CD14-positive monocyte (primary cell): Measurements from ENCODE around the gene AFF3. TPM values are rescaled to one million over a fixed set of nuclear protein-coding genes. Genes with fewer than 3 reads are reported as not detected.

Experiments
- DNase-seq, 3 donors: peaks; one replicate each; pipeline ENCODE4 v3.0.0-alpha.2; 2011 to 2022
- H2AFZ ChIP-seq: 2 replicates; pipeline ENCODE4 v1.6.0; 2012; ENCODE audit warnings: mild to moderate bottlenecking, low read depth, low read length, inconsistent platforms; ENCODE audit not compliant: insufficient read depth, poor library complexity, severe bottlenecking
- H3K27ac ChIP-seq, 2 donors: 1 replicate in 1 of 2; 2 replicates in 1 of 2; pipeline ENCODE4 v1.5.1; 2012 to 2013; ENCODE audit warnings: low read length in 2 of 2, control low read depth in 1 of 2, inconsistent platforms in 1 of 2, low read depth in 1 of 2, mild to moderate bottlenecking in 1 of 2
- H3K27me3 ChIP-seq, 2 donors: one replicate each; pipeline versions ENCODE4 v1.6.0 to v1.6.1; 2011 to 2013; ENCODE audit warnings: low read length in 2 of 2; ENCODE audit not compliant: control insufficient read depth in 2 of 2, insufficient read depth in 2 of 2
- H3K36me3 ChIP-seq, 2 donors: replicated peaks in 1 of 2; 1 replicate in 1 of 2; 2 replicates in 1 of 2; pipeline versions ENCODE4 v1.5.1 to v1.6.1; 2012 to 2013; ENCODE audit warnings: low read length in 2 of 2, control low read depth in 1 of 2, inconsistent platforms in 1 of 2, mild to moderate bottlenecking in 1 of 2; ENCODE audit not compliant: insufficient read depth in 2 of 2, control insufficient read depth in 1 of 2
- H3K4me1 ChIP-seq, 2 donors: 1 replicate in 1 of 2; 2 replicates in 1 of 2; pipeline versions ENCODE4 v1.5.1 to v1.6.1; 2012 to 2013; ENCODE audit warnings: low read length in 2 of 2, control low read depth in 1 of 2, inconsistent platforms in 1 of 2, mild to moderate bottlenecking in 1 of 2, moderate library complexity in 1 of 2; ENCODE audit not compliant: insufficient read depth in 2 of 2, control insufficient read depth in 1 of 2
- H3K4me2 ChIP-seq: replicated peaks from 2 replicates; pipeline ENCODE3; 2012; ENCODE audit warnings: low read length, moderate library complexity, mild to moderate bottlenecking; ENCODE audit not compliant: poor library complexity, severe bottlenecking; ENCODE audit errors: extremely low read depth
- H3K4me3 ChIP-seq, 3 experiments: fragments of 200-600 bp in 1 of 3; sonication (generic) in 1 of 3; replicated peaks in 1 of 3; 1 replicate in 2 of 3; 2 replicates in 1 of 3; pipeline ENCODE4 v1.5.1; 2011 to 2013; ENCODE audit warnings: low read length in 3 of 3, mild to moderate bottlenecking in 3 of 3, control low read depth in 2 of 3, low read depth in 2 of 3, inconsistent platforms in 1 of 3, moderate library complexity in 1 of 3
- H3K79me2 ChIP-seq: 2 replicates; pipeline ENCODE4 v1.6.0; 2012; ENCODE audit warnings: mild to moderate bottlenecking, control low read depth, inconsistent platforms, low read length, moderate library complexity; ENCODE audit not compliant: insufficient read depth
- H3K9ac ChIP-seq: 2 replicates; pipeline ENCODE4 v1.6.0; 2017; ENCODE audit warnings: low read length, mild to moderate bottlenecking; ENCODE audit not compliant: insufficient read depth, poor library complexity, severe bottlenecking
- H3K9me3 ChIP-seq, 2 donors: replicated peaks in 1 of 2; 1 replicate in 1 of 2; 2 replicates in 1 of 2; pipeline versions ENCODE4 v1.5.1 to v1.6.1; 2012 to 2013; ENCODE audit warnings: low read length in 2 of 2, control low read depth in 1 of 2; ENCODE audit not compliant: control insufficient read depth in 1 of 2, insufficient read depth in 1 of 2
- H4K20me1 ChIP-seq: 2 replicates; pipeline ENCODE4 v1.6.0; 2012; ENCODE audit warnings: mild to moderate bottlenecking, low read length, control low read depth, moderate library complexity; ENCODE audit not compliant: insufficient read depth
- H3K27ac Mint-ChIP-seq, 7 donors: one replicate each; pipeline ENCODE4 v1.8.0; 2020; ENCODE audit warnings: mild to moderate bottlenecking in 7 of 7, mixed read lengths in 7 of 7, moderate library complexity in 6 of 7, inconsistent platforms in 2 of 7
- H3K27me3 Mint-ChIP-seq, 3 donors: one replicate each; pipeline ENCODE4 v1.8.0; 2021 to 2022; ENCODE audit warnings: low read depth in 3 of 3, mild to moderate bottlenecking in 3 of 3, mixed read lengths in 3 of 3, moderate library complexity in 3 of 3, inconsistent platforms in 1 of 3
- H3K36me3 Mint-ChIP-seq, 2 donors: one replicate each; pipeline ENCODE4 v1.8.0; 2020; ENCODE audit warnings: mixed read lengths in 2 of 2, inconsistent platforms in 1 of 2, mild to moderate bottlenecking in 1 of 2
- H3K4me1 Mint-ChIP-seq: one replicate; pipeline ENCODE4 v1.8.0; 2020; ENCODE audit warnings: mild to moderate bottlenecking, mixed read lengths
- H3K4me3 Mint-ChIP-seq, 2 donors: one replicate each; pipeline ENCODE4 v1.8.0; 2020; ENCODE audit warnings: mild to moderate bottlenecking in 2 of 2, mixed read lengths in 2 of 2, moderate library complexity in 1 of 2
- H3K9me3 Mint-ChIP-seq, 7 donors: one replicate each; pipeline ENCODE4 v1.8.0; 2020 to 2022; ENCODE audit warnings: mixed read lengths in 7 of 7, mild to moderate bottlenecking in 6 of 7, moderate library complexity in 6 of 7, inconsistent platforms in 2 of 7
- CTCF ChIP-seq: fragments of 200-600 bp; IDR thresholded peaks from one replicate; pipeline ENCODE4 v1.8.0; 2022; ENCODE audit warnings: antibody characterized with exemption, mild to moderate bottlenecking
- WGBS: methylation state at CpG from one replicate; pipeline ENCODE4 v1.1.5; 2013; ENCODE audit warnings: missing lambda C conversion rate; ENCODE audit not compliant: insufficient coverage; 5-methylcytosine and 5-hydroxymethylcytosine counted together
- intact Hi-C, 2 donors: fragments of 100-400 bp; cut with micrococcal nuclease; formaldehyde crosslinking; loops; one replicate each; pipeline versions ENCODE4 v1.15.0 to v1.15.1; 2023
- polyA plus RNA-seq, 3 donors: library from polyadenylated mRNA; depleted of rRNA in 1 of 3; unstranded in 2 of 3; stranded (reverse) in 1 of 3; fragments of 300-500 nt in 2 of 3; fragments of >200 nt in 1 of 3; fragmentation: Illumina TruSeq in 2 of 3; gene quantifications; 1 replicate in 2 of 3; 2 replicates in 1 of 3; pipeline ENCODE4 v1.2.3, GENCODE V29; 2012 to 2021

AFF3 gene
- polyA plus RNA-seq, 3 donors: 0.17 to 4.1 (median 0.49) TPM

- no peaks in the 10 kb centered on the region for H3K27me3 Mint-ChIP-seq
- Histone ChIP-seq H3K79me2 (no peaks in the 10 kb centered on the region), H3K4me1 (no peaks in the 10 kb centered on the region), H3K36me3 (no peaks in the 10 kb centered on the region), H4K20me1 (no peaks in the 10 kb centered on the region), H3K27ac (no peak overlapping the region), H3K4me3 (no peak overlapping the region), H3K9me3 (no peaks in the 10 kb centered on the region), H3K27me3 (no peaks in the 10 kb centered on the region), H3K9ac (no peak overlapping the region), H2AFZ (no peak overlapping the region), H3K4me2 (no peak overlapping the region)
- peak overlapping the region in 1 of 7 donors; percentile 5 for H3K27ac Mint-ChIP-seq
- no peak overlapping the region for H3K4me3 Mint-ChIP-seq
- intact Hi-C loops: no loop called here
- peaks cover 10% of the 10 kb centered on the region for H3K4me1 Mint-ChIP-seq
- no peak for DNase-seq
- H3K9me3 Mint-ChIP-seq: peaks cover 0 to 8% (median 3%) of the 10 kb centered on the region in 7 donors
- WGBS: 100% methylated on average over 1 of the region's 2 CpGs
- no peak for TF ChIP-seq CTCF
- H3K36me3 Mint-ChIP-seq: peaks cover 0 to 11% of the 10 kb centered on the region in 2 donors
Measured at GRCh38 chr2:99918389-99918788, 224.0 kb downstream of the AFF3 start.

- Histone ChIP-seq H3K4me3 (no peak overlapping the region), H3K27me3 (no peaks in the 10 kb centered on the region), H3K36me3 (no peaks in the 10 kb centered on the region), H2AFZ (no peak overlapping the region), H3K79me2 (no peaks in the 10 kb centered on the region), H3K9me3 (no peaks in the 10 kb centered on the region), H3K27ac (no peak overlapping the region), H3K4me2 (no peak overlapping the region), H4K20me1 (no peaks in the 10 kb centered on the region), H3K4me1 (no peaks in the 10 kb centered on the region), H3K9ac (no peak overlapping the region)
- Mint-ChIP-seq H3K4me3 (no peak overlapping the region), H3K9me3 (no peaks in the 10 kb centered on the region), H3K36me3 (peaks cover 0 to 5% of the 10 kb centered on the region in 2 donors), H3K4me1 (peaks cover 9% of the 10 kb centered on the region), H3K27ac (no peak overlapping the region), H3K27me3 (no peaks in the 10 kb centered on the region)
- no CpG with 5 or more reads among the region's 8 CpGs for WGBS
- intact Hi-C loops: no loop called here
- DNase-seq: no peak
- TF ChIP-seq CTCF: no peak
Measured at GRCh38 chr2:99915108-99915675, 227.2 kb downstream of the AFF3 start.
